IMR-90 (cell line): ENCODE data around the gene NUDT7. TPM values are rescaled to one million over a fixed set of nuclear protein-coding genes. Genes with fewer than 3 reads are reported as not detected.

ENCODE experiments used
- ATAC-seq: fragments of 200-7000 bp; cut with Tn5 transposase; 2 replicates; pipeline ENCODE4 v1.9.1; 2020; ENCODE audit warnings: low read depth, mild to moderate bottlenecking, moderate library complexity
- BruUV-seq: library from RNA; stranded (reverse); fragments of 400-500 nt; replicated peaks from 2 replicates; lab custom pipeline; 2021; lab: Mats Ljungman, UMichigan
- CTCF ChIA-PET: fragments of 300-600 bp; formaldehyde crosslinking; extraction: SDS; loops from one replicate; lab custom pipeline; 2021; ENCODE audit warnings: antibody characterized with exemption; lab: Yijun Ruan, JAX
- POLR2A ChIA-PET: fragments of 300-600 bp; sonication (Branson Sonifier 250); formaldehyde crosslinking; loops from one replicate; lab custom pipeline; 2022; ENCODE audit warnings: antibody characterized with exemption; ENCODE audit not compliant: unreplicated experiment; lab: Charles Lee
- DNase-seq: peaks from one replicate; pipeline ENCODE4 v3.0.0; 2013
- H2AFZ ChIP-seq: replicated peaks from 2 replicates; pipeline ENCODE3; 2013; ENCODE audit warnings: low read length, mild to moderate bottlenecking; ENCODE audit not compliant: poor library complexity
- H2AK5ac ChIP-seq: 2 replicates; pipeline ENCODE4 v1.6.1; 2013; ENCODE audit warnings: low read depth, low read length, inconsistent platforms
- H2AK9ac ChIP-seq: replicated peaks from 2 replicates; pipeline ENCODE3; 2013; ENCODE audit warnings: mild to moderate bottlenecking, low read depth, low read length, moderate library complexity; ENCODE audit not compliant: poor library complexity
- H2BK120ac ChIP-seq: 2 replicates; pipeline ENCODE4 v1.6.1; 2013; ENCODE audit warnings: low read depth, low read length, inconsistent platforms
- H2BK15ac ChIP-seq: 3 replicates; pipeline ENCODE4 v1.6.1; 2013; ENCODE audit warnings: low read depth, low read length, inconsistent platforms
- H2BK20ac ChIP-seq: 2 replicates; pipeline ENCODE4 v1.6.1; 2013; ENCODE audit warnings: low read depth, mild to moderate bottlenecking, inconsistent platforms, low read length, moderate library complexity
- H2BK5ac ChIP-seq: 2 replicates; pipeline ENCODE4 v1.6.1; 2013; ENCODE audit warnings: mild to moderate bottlenecking, low read depth, low read length, inconsistent platforms; ENCODE audit not compliant: poor library complexity, severe bottlenecking
- H3K14ac ChIP-seq: replicated peaks from 2 replicates; pipeline ENCODE4 v1.6.1; 2013; ENCODE audit warnings: low read depth, low read length, inconsistent platforms
- H3K18ac ChIP-seq: 2 replicates; pipeline ENCODE4 v1.6.1; 2013; ENCODE audit warnings: low read depth, low read length, control low read depth
- H3K23ac ChIP-seq: 2 replicates; pipeline ENCODE4 v1.6.1; 2013; ENCODE audit warnings: low read depth, low read length, inconsistent platforms
- H3K27ac ChIP-seq: 2 replicates; pipeline ENCODE4 v1.5.1; 2013; ENCODE audit warnings: mild to moderate bottlenecking, control low read depth, low read length; ENCODE audit not compliant: insufficient read depth
- H3K27me3 ChIP-seq: 2 replicates; pipeline ENCODE4 v1.6.1; 2013; ENCODE audit warnings: low read length; ENCODE audit not compliant: control insufficient read depth, insufficient read depth
- H3K36me3 ChIP-seq: 2 replicates; pipeline ENCODE4 v1.6.1; 2013; ENCODE audit warnings: low read length, mixed read lengths; ENCODE audit not compliant: control insufficient read depth, insufficient read depth
- H3K4ac ChIP-seq: 2 replicates; pipeline ENCODE4 v1.6.1; 2013; ENCODE audit warnings: low read depth, low read length, inconsistent platforms
- H3K4me1 ChIP-seq: 2 replicates; pipeline ENCODE4 v1.6.1; 2013; ENCODE audit warnings: low read length, mixed read lengths; ENCODE audit not compliant: control insufficient read depth, insufficient read depth
- H3K4me2 ChIP-seq: 2 replicates; pipeline ENCODE4 v1.6.1; 2013; ENCODE audit warnings: low read depth, mild to moderate bottlenecking, control low read depth, low read length, moderate library complexity
- H3K4me3 ChIP-seq: 2 replicates; pipeline ENCODE4 v1.5.1; 2013; ENCODE audit warnings: low read depth, mild to moderate bottlenecking, control low read depth, low read length, moderate library complexity; ENCODE audit not compliant: insufficient read depth
- H3K56ac ChIP-seq: 2 replicates; pipeline ENCODE4 v1.6.1; 2013; ENCODE audit warnings: low read length, inconsistent platforms; ENCODE audit not compliant: insufficient read depth; ENCODE audit errors: extremely low read depth
- H3K79me1 ChIP-seq, 2 experiments: 2 replicates each; pipeline ENCODE4 v1.6.1; 2013; ENCODE audit warnings: low read length in 2 of 2, inconsistent platforms in 1 of 2, low read depth in 1 of 2
- H3K9ac ChIP-seq: 2 replicates; pipeline ENCODE4 v1.6.1; 2013; ENCODE audit warnings: low read depth, low read length, control low read depth
- H3K9me1 ChIP-seq: 2 replicates; pipeline ENCODE4 v1.6.1; 2013; ENCODE audit warnings: low read length, inconsistent platforms; ENCODE audit not compliant: insufficient read depth
- H3K9me3 ChIP-seq: 2 replicates; pipeline ENCODE4 v1.6.1; 2013; ENCODE audit warnings: low read length; ENCODE audit not compliant: control insufficient read depth, insufficient read depth
- H4K20me1 ChIP-seq: 2 replicates; pipeline ENCODE4 v1.6.1; 2013; ENCODE audit warnings: low read length, inconsistent platforms; ENCODE audit not compliant: insufficient read depth
- H4K5ac ChIP-seq: 2 replicates; pipeline ENCODE4 v1.6.1; 2013; ENCODE audit warnings: mild to moderate bottlenecking, low read depth, low read length, control low read depth
- H4K8ac ChIP-seq, 2 experiments: 2 replicates each; pipeline ENCODE4 v1.6.1; 2013; ENCODE audit warnings: low read depth in 2 of 2, low read length in 2 of 2, control low read depth in 1 of 2, inconsistent platforms in 1 of 2
- H4K91ac ChIP-seq: 2 replicates; pipeline ENCODE4 v1.6.1; 2013; ENCODE audit warnings: low read depth, low read length, inconsistent platforms; ENCODE audit not compliant: insufficient read depth
- BHLHE40 ChIP-seq: fragments of 150-350 bp; IDR thresholded peaks from 2 replicates; pipeline ENCODE4 v1.6.1; 2016; ENCODE audit warnings: mild to moderate bottlenecking, low read depth, low read length
- CEBPB ChIP-seq: IDR thresholded peaks from 2 replicates; pipeline ENCODE4 v1.6.1; 2012; ENCODE audit warnings: low read depth, low read length, improper control_type of control experiment
- CHD1 ChIP-seq: IDR thresholded peaks from 2 replicates; pipeline ENCODE4 v1.6.1; 2012; ENCODE audit warnings: low read depth, low read length, improper control_type of control experiment
- ELK1 ChIP-seq: fragments of 150-350 bp; IDR thresholded peaks from 2 replicates; pipeline ENCODE4 v1.6.1; 2016; ENCODE audit warnings: low read depth, mild to moderate bottlenecking, low read length, moderate library complexity, borderline replicate concordance
- FOS ChIP-seq: fragments of 150-350 bp; IDR thresholded peaks from 2 replicates; pipeline ENCODE4 v1.6.1; 2016; ENCODE audit warnings: low read depth, low read length
- MAFK ChIP-seq: IDR thresholded peaks from 2 replicates; pipeline ENCODE4 v1.6.1; 2012; ENCODE audit warnings: low read depth, low read length, improper control_type of control experiment
- MAZ ChIP-seq: IDR thresholded peaks from 2 replicates; pipeline ENCODE4 v1.6.1; 2012; ENCODE audit warnings: low read depth, mild to moderate bottlenecking, low read length, improper control_type of control experiment, moderate library complexity, borderline replicate concordance
- MXI1 ChIP-seq: IDR thresholded peaks from 2 replicates; pipeline ENCODE4 v1.6.1; 2012; ENCODE audit warnings: low read depth, mild to moderate bottlenecking, low read length, moderate library complexity, borderline replicate concordance
- NFE2L2 ChIP-seq: fragments of 150-350 bp; IDR thresholded peaks from 2 replicates; pipeline ENCODE4 v1.6.1; 2016; ENCODE audit warnings: low read depth, mild to moderate bottlenecking, low read length
- POLR2A ChIP-seq: IDR thresholded peaks from 2 replicates; pipeline ENCODE4 v1.6.1; 2012; ENCODE audit warnings: mild to moderate bottlenecking, low read depth, low read length
- RAD21 ChIP-seq: IDR thresholded peaks from 2 replicates; pipeline ENCODE4 v1.6.1; 2012; ENCODE audit warnings: low read length, improper control_type of control experiment
- RCOR1 ChIP-seq: IDR thresholded peaks from 2 replicates; pipeline ENCODE4 v1.6.1; 2012; ENCODE audit warnings: mild to moderate bottlenecking, low read length, improper control_type of control experiment; ENCODE audit not compliant: insufficient replicate concordance
- RFX5 ChIP-seq: IDR thresholded peaks from 2 replicates; pipeline ENCODE4 v1.8.0; 2012; ENCODE audit warnings: low read depth, mild to moderate bottlenecking, low read length, moderate library complexity
- SMC3 ChIP-seq: fragments of 150-350 bp; IDR thresholded peaks from 2 replicates; pipeline ENCODE4 v1.6.1; 2016; ENCODE audit warnings: low read depth, mild to moderate bottlenecking, antibody characterized with exemption, low read length, moderate library complexity
- USF2 ChIP-seq: fragments of 150-350 bp; IDR thresholded peaks from 2 replicates; pipeline ENCODE4 v1.6.1; 2017; ENCODE audit warnings: mild to moderate bottlenecking, antibody characterized with exemption, low read length, low read depth
- WGBS, 2 experiments: methylation state at CpG; one replicate each; pipeline versions ENCODE4 v1.1.5 to v1.1.7; 2013; ENCODE audit warnings: missing lambda C conversion rate in 2 of 2; ENCODE audit not compliant: insufficient read length in 1 of 2; ENCODE audit errors: extremely low coverage in 2 of 2; 5-methylcytosine and 5-hydroxymethylcytosine counted together
- dilution Hi-C: fragments of 300-500 bp; cut with HindIII; formaldehyde crosslinking; loops from one replicate; pipeline ENCODE4 v1.14.3; 2018; ENCODE audit warnings: low sequenced_read_pairs; ENCODE audit not compliant: unreplicated experiment
- in situ Hi-C: fragments of 300-500 bp; cut with MboI; formaldehyde crosslinking; loops from 3 replicates; pipeline ENCODE4 v1.14.3; 2019; ENCODE audit warnings: low sequenced_read_pairs, inconsistent platforms, mixed read lengths
- intact Hi-C: fragments of 100-400 bp; cut with micrococcal nuclease; formaldehyde crosslinking; loops from 2 replicates; pipeline ENCODE4 v1.10.0; 2022
- polyA plus RNA-seq, 3 experiments: library from polyadenylated mRNA; depleted of rRNA; stranded (reverse); fragments of >200 nt; gene quantifications; 2 replicates each; pipeline ENCODE4 v1.2.3, GENCODE V29; 2012; ENCODE audit warnings: low replicate concordance in 1 of 3
- total RNA-seq: library from RNA; depleted of rRNA; stranded (reverse); fragments of >200 nt; gene quantifications from 2 replicates; pipeline ENCODE4 v1.2.3, GENCODE V29; 2012

Gene NUDT7
- total and polyA plus RNA-seq, 2 of the 4 experiments (the other 2 are of a cell fraction), result 4.3 to 6.2 TPM

- Histone ChIP-seq H2AFZ (no peak overlapping the region), H3K36me3 (no peaks in the 10 kb centered on the region), H3K14ac (no peak overlapping the region), H2BK120ac (no peak overlapping the region), H3K9me1 (no peaks in the 10 kb centered on the region), H4K5ac (no peak overlapping the region), H3K23ac (no peak overlapping the region), H2BK20ac (no peak overlapping the region), H2BK15ac (no peak overlapping the region), H3K79me1 (no peaks in the 10 kb centered on the region), H3K4me2 (no peak overlapping the region), H3K27me3 (peaks cover 17% of the 10 kb centered on the region), H4K20me1 (no peaks in the 10 kb centered on the region), H2BK5ac (no peak overlapping the region), H3K56ac (no peak overlapping the region), H4K91ac (no peak overlapping the region), H3K18ac (no peak overlapping the region), H3K9me3 (no peaks in the 10 kb centered on the region), H3K4me3 (no peak overlapping the region), H2AK5ac (no peak overlapping the region), H4K8ac (no peak overlapping the region), H3K9ac (no peak overlapping the region), H2AK9ac (no peak overlapping the region), H3K4me1 (no peaks in the 10 kb centered on the region), H3K4ac (no peak overlapping the region), H3K27ac (no peak overlapping the region)
- intact Hi-C loops (no loop called here), dilution Hi-C loops (no loop called here), in situ Hi-C loops (no loop called here)
- no peak for DNase-seq
- TF ChIP-seq POLR2A (no peak), MAZ (no peak), RCOR1 (no peak), ELK1 (no peak), FOS (no peak), RAD21 (no peak), MXI1 (no peak), USF2 (no peak), NFE2L2 (no peak), BHLHE40 (no peak), CEBPB (no peak), CHD1 (no peak), MAFK (no peak), RFX5 (no peak), SMC3 (no peak)
- no CpG with 5 or more reads among the region's 3 CpGs for WGBS, 2 experiments
- no TSS peak for BruUV-seq
- ChIA-PET CTCF (no interaction called here), POLR2A (no interaction called here)
- no peak for ATAC-seq
Observed at GRCh38 chr16:77680496-77680895, 41.8 kb upstream of the NUDT7 start.
